PC-3 (cell line): ENCODE data around the gene C16orf54. TPM values are rescaled to one million over a fixed set of nuclear protein-coding genes. Genes with fewer than 3 reads are reported as not detected.
"Not testable (repeated sequence)": the region's sequence is repeated elsewhere in the genome, so short reads cannot be mapped to it uniquely, and the experiment has no call there.

ENCODE experiments used
- ATAC-seq: fragments of 200-7000 bp; cut with Tn5 transposase; 2 replicates; pipeline ENCODE4 v1.9.1; 2020; ENCODE audit warnings: mild to moderate bottlenecking, moderate library complexity
- Bru-seq: library from RNA; stranded (reverse); fragments of 400-500 nt; gene quantifications from one replicate; lab custom pipeline; 2021; lab: Mats Ljungman, UMichigan
- BruChase-seq, 2 experiments: library from RNA; stranded (reverse); fragments of 400-500 nt; gene quantifications; one replicate each; lab custom pipeline; 2021; lab: Mats Ljungman, UMichigan
- BruUV-seq: library from RNA; stranded (reverse); fragments of 400-500 nt; replicated peaks from 2 replicates; lab custom pipeline; 2021; lab: Mats Ljungman, UMichigan
- CTCF ChIA-PET: fragments of 300-600 bp; sonication (Branson Sonifier 250); formaldehyde crosslinking; loops from one replicate; lab custom pipeline; 2022; ENCODE audit warnings: antibody characterized with exemption; lab: Charles Lee
- POLR2A ChIA-PET: fragments of 300-600 bp; sonication (Branson Sonifier 250); formaldehyde crosslinking; loops from one replicate; lab custom pipeline; 2022; ENCODE audit warnings: antibody characterized with exemption; ENCODE audit not compliant: unreplicated experiment; lab: Charles Lee
- DNase-seq: peaks from one replicate; pipeline ENCODE4 v3.0.0-alpha.2; 2015
- H2AFZ ChIP-seq: fragments of 300-600 bp; sonication (generic); 2 replicates; pipeline ENCODE4 v1.6.0; 2016; ENCODE audit warnings: antibody characterized with exemption, low read length
- H3F3A ChIP-seq: fragments of 300-600 bp; sonication (generic); one replicate; pipeline ENCODE4 v1.6.0; 2017; ENCODE audit warnings: antibody characterized with exemption, low read length, control low read depth, mild to moderate bottlenecking; ENCODE audit not compliant: unreplicated experiment
- H3K27ac ChIP-seq: fragments of 300-600 bp; sonication (generic); 2 replicates; pipeline ENCODE4 v1.5.1; 2016; ENCODE audit warnings: mild to moderate bottlenecking, low read length
- H3K27me3 ChIP-seq: fragments of 300-600 bp; sonication (generic); 2 replicates; pipeline ENCODE4 v1.6.1; 2016; ENCODE audit warnings: low read length, mixed read lengths
- H3K36me3 ChIP-seq: fragments of 300-600 bp; sonication (generic); 2 replicates; pipeline ENCODE4 v1.6.1; 2016; ENCODE audit warnings: low read depth, mixed run types, low read length, mixed read lengths
- H3K4me1 ChIP-seq: fragments of 300-600 bp; sonication (generic); 2 replicates; pipeline ENCODE4 v1.5.1; 2016; ENCODE audit warnings: low read length; ENCODE audit not compliant: insufficient read depth
- H3K4me2 ChIP-seq: fragments of 300-600 bp; sonication (generic); 2 replicates; pipeline ENCODE4 v1.6.0; 2016; ENCODE audit warnings: low read length
- H3K4me3 ChIP-seq: fragments of 300-600 bp; sonication (generic); 2 replicates; pipeline ENCODE4 v1.5.1; 2016; ENCODE audit warnings: mild to moderate bottlenecking, low read length, mixed read lengths
- H3K79me2 ChIP-seq: fragments of 300-600 bp; sonication (generic); 2 replicates; pipeline ENCODE4 v1.6.1; 2017; ENCODE audit warnings: low read length, mixed read lengths
- H3K9ac ChIP-seq: fragments of 300-600 bp; sonication (generic); 2 replicates; pipeline ENCODE4 v1.6.0; 2016; ENCODE audit warnings: mild to moderate bottlenecking, low read length
- H3K9me2 ChIP-seq: fragments of 300-600 bp; sonication (generic); replicated peaks from 2 replicates; pipeline ENCODE4 v1.6.1; 2016; ENCODE audit warnings: mixed run types, low read length, mixed read lengths
- H3K9me3 ChIP-seq: fragments of 300-600 bp; sonication (generic); 2 replicates; pipeline ENCODE4 v1.6.1; 2016; ENCODE audit warnings: low read length, mixed read lengths
- H4K20me1 ChIP-seq: fragments of 300-600 bp; sonication (generic); 2 replicates; pipeline ENCODE4 v1.6.1; 2016; ENCODE audit warnings: low read length, mixed read lengths
- EZH2 ChIP-seq: fragments of 300-600 bp; sonication (generic); IDR thresholded peaks from one replicate; pipeline ENCODE4 v1.6.1; 2017; ENCODE audit warnings: antibody characterized with exemption, mild to moderate bottlenecking, low read length; ENCODE audit not compliant: unreplicated experiment
- EZH2phosphoT487 ChIP-seq: fragments of 300-600 bp; sonication (generic); IDR thresholded peaks from 2 replicates; pipeline ENCODE4 v1.6.1; 2018; ENCODE audit warnings: mild to moderate bottlenecking, antibody characterized with exemption, low read length, borderline replicate concordance
- intact Hi-C: fragments of 100-400 bp; cut with micrococcal nuclease; formaldehyde crosslinking; loops from 2 replicates; pipeline ENCODE4 v1.9.0; 2023
- long read RNA-seq: library from polyadenylated mRNA; unstranded; transcript quantifications from one replicate; pipeline ENCODE4 v2.0.0, GENCODE V29; 2021; ENCODE audit not compliant: unreplicated experiment
- total RNA-seq: library from RNA; depleted of rRNA; stranded (reverse); fragments of >200 nt; gene quantifications from 2 replicates; pipeline ENCODE4 v1.2.3, GENCODE V29; 2014; rRNA removed
- TF ChIP-seq, protein P1 (sequence below): fragments of 300-600 bp; sonication (generic); conservative IDR thresholded peaks from 2 replicates; pipeline ENCODE4 v1.5.1; 2017; ENCODE audit warnings: antibody characterized with exemption, low read depth, mild to moderate bottlenecking, low read length

Gene C16orf54
- total RNA-seq (not detected in 2 replicates), Bru-seq, nascent RNA (not detected), BruChase-seq, experiment 1, labeled RNA remaining after a 6-hour chase (percentile 13 among the genes with signal in this experiment), BruChase-seq, experiment 2, labeled RNA remaining after a 2-hour chase (not detected)
- long read RNA-seq = 0 reads

DNA sequence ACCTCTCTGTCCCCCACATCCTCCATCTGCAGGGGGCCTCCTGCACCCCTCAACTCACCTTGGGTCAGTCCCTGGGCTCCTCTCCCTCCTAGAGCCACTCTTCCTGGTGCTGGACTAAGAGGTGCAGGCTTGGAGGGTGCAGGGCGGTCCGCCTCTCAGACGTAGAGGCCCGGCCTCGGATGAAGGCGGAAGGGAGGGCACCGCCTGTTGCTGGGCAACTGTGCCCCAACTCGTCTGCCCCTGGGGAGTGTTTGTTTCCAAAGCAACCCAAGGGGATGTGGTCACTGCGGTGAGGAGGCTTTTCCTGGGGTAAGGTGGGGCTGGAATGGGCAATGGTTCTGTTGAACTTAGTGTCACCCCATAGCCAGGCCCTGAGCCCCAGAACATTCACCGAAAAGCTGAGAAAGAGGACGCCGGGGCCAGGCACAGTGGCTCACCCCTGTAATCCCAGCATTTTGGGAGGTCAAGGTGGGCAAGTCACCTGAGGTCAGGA, at the start of gene C16orf54:
C16orf54 (minus strand) TSS at position 138 of the 493 bp plus-strand sequence. CDS start 1,039 bp downstream, outside the sequence.
- ATAC-seq = no peak

DNA sequence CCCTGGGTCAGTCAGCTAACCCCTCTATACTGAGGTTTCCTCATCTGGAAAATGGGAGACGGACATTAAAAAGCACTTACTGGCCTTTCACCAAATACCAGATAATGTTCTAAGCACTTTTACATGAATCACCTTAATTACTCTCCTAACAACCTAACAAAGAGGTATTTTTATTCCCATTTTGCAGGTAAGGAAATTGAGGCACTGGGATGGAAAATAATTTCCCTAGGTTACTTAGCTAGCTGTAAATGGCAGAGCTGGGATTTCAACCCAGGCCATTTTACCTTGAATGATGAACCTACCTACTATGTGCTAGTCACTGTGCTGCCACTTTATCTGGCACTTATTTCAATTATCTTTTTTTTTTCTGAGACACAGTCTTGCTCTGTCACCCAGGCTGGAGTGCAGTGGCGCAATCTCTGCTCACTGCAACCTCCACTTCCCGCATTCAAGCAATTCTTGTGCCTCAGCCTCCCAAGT, 48.5 kb upstream of the C16orf54 start:
- TF ChIP-seq EZH2phosphoT487 = no peak
- no peak for TF ChIP-seq EZH2
- TF ChIP-seq, protein P1, sequence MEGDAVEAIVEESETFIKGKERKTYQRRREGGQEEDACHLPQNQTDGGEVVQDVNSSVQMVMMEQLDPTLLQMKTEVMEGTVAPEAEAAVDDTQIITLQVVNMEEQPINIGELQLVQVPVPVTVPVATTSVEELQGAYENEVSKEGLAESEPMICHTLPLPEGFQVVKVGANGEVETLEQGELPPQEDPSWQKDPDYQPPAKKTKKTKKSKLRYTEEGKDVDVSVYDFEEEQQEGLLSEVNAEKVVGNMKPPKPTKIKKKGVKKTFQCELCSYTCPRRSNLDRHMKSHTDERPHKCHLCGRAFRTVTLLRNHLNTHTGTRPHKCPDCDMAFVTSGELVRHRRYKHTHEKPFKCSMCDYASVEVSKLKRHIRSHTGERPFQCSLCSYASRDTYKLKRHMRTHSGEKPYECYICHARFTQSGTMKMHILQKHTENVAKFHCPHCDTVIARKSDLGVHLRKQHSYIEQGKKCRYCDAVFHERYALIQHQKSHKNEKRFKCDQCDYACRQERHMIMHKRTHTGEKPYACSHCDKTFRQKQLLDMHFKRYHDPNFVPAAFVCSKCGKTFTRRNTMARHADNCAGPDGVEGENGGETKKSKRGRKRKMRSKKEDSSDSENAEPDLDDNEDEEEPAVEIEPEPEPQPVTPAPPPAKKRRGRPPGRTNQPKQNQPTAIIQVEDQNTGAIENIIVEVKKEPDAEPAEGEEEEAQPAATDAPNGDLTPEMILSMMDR = no peak
- Histone ChIP-seq H3F3A (no peaks in the 10 kb centered on the region), H3K9ac (no peak overlapping the region), H3K79me2 (peaks cover 67% of the 10 kb centered on the region), H3K4me3 (no peak overlapping the region), H3K9me2 (no peaks in the 10 kb centered on the region), H3K4me1 (peaks cover 13% of the 10 kb centered on the region), H3K27me3 (no peaks in the 10 kb centered on the region), H2AFZ (no peak overlapping the region), H4K20me1 (no peaks in the 10 kb centered on the region; the same call in 1 of the 2 replicates), H3K4me2 (no peak overlapping the region), H3K27ac (no peak overlapping the region), H3K36me3 (peaks cover 22% of the 10 kb centered on the region), H3K9me3 (no peaks in the 10 kb centered on the region)
- no peak for DNase-seq
- ChIA-PET CTCF (no interaction called here), POLR2A (no interaction called here)
- no peak for ATAC-seq
- intact Hi-C loops = no loop called here
- no TSS peak for BruUV-seq

More for the DNA sequence above, at the start of gene C16orf54:
- BruUV-seq = no TSS peak
- TF ChIP-seq EZH2 = no peak
- TF ChIP-seq EZH2phosphoT487 = no peak
- H3K9me2 ChIP-seq = no peaks in the 10 kb centered on the region
- POLR2A ChIA-PET = no interaction called here
- H2AFZ ChIP-seq = no peak within 1 kb of the TSS
- no peak within 1 kb of the TSS for H3K9ac ChIP-seq
- H3K4me2 ChIP-seq = no peak within 1 kb of the TSS
- no peaks in the 10 kb centered on the region for H3K9me3 ChIP-seq
- no peaks in the 10 kb centered on the region for H3K79me2 ChIP-seq
- H3K4me1 ChIP-seq = no peaks in the 10 kb centered on the region
- intact Hi-C loops = no loop called here
- DNase-seq = no peak
- H3K36me3 ChIP-seq = no peaks in the 10 kb centered on the region
- H4K20me1 ChIP-seq = no peaks in the 10 kb centered on the region
- H3K4me3 ChIP-seq = no peak within 1 kb of the TSS
- no peaks in the 10 kb centered on the region for H3F3A ChIP-seq
- no peak within 1 kb of the TSS for H3K27ac ChIP-seq
- CTCF ChIA-PET = no interaction called here
- H3K27me3 ChIP-seq = no peaks in the 10 kb centered on the region

GRCh38 chr16:29793153-29793552, 47.4 kb upstream of the C16orf54 start:
- H3F3A ChIP-seq, H2AFZ ChIP-seq, intact Hi-C loops, DNase-seq, H3K9me3 ChIP-seq, ATAC-seq, CTCF ChIA-PET, H3K4me2 ChIP-seq, H3K4me3 ChIP-seq, H3K9ac ChIP-seq, H3K27ac ChIP-seq, H4K20me1 ChIP-seq, H3K27me3 ChIP-seq, H3K9me2 ChIP-seq, BruUV-seq: not testable (repeated sequence)
- Histone ChIP-seq H3K36me3 (peaks cover 18% of the 10 kb centered on the region), H3K4me1 (peaks cover 13% of the 10 kb centered on the region), H3K79me2 (peaks cover 67% of the 10 kb centered on the region)
- POLR2A ChIA-PET = interaction anchor here (0.5 kb wide), 1 partner anchor 12 kb away, joined by 4 read pairs; no protein-coding TSS in a partner anchor
